Limb (tissue), 2 donors: ENCODE results near the gene CTIF.

Source experiments
- DNase-seq, 2 donors: peaks; one replicate each; pipeline ENCODE4 v3.0.0-alpha.2; 2016; ENCODE audit errors: extremely low spot score in 2 of 2

CTIF gene

GRCh38 chr18:48772457-48772856 lies 233.6 kb downstream of the CTIF start:
- no peak for DNase-seq

GRCh38 chr18:48773821-48774220 lies 235.0 kb downstream of the CTIF start:
- no peak for DNase-seq

- DNase-seq, result no peak
Measured at GRCh38 chr18:48774941-48775340, 236.1 kb downstream of the CTIF start.

- no peak for DNase-seq
Measured at GRCh38 chr18:48775372-48776155, 236.7 kb downstream of the CTIF start.

- no peak for DNase-seq
Measured at GRCh38 chr18:48776156-48776555, 237.3 kb downstream of the CTIF start.

- DNase-seq, result no peak
Measured at GRCh38 chr18:48776641-48777025, 237.8 kb downstream of the CTIF start.

GRCh38 chr18:48777026-48777743 lies 238.4 kb downstream of the CTIF start:
- peak; percentile 58 to 78 for DNase-seq

- DNase-seq, result no peak
Measured at GRCh38 chr18:48777744-48778116, 238.9 kb downstream of the CTIF start.

GRCh38 chr18:48778344-48779011 lies 239.6 kb downstream of the CTIF start:
- no peak for DNase-seq

- DNase-seq, result no peak
Measured at GRCh38 chr18:48779462-48779861, 240.6 kb downstream of the CTIF start.

GRCh38 chr18:48780201-48780912 lies 241.5 kb downstream of the CTIF start:
- DNase-seq, result peak in 1 of 2 donors; percentile 12

- no peak for DNase-seq
Measured at GRCh38 chr18:48780913-48781162, 242.0 kb downstream of the CTIF start.

- DNase-seq, result peak; percentile 48 to 80
Measured at GRCh38 chr18:48781163-48781987, 242.5 kb downstream of the CTIF start.

- DNase-seq, result no peak
Measured at GRCh38 chr18:48781988-48782363, 243.1 kb downstream of the CTIF start.

- peak in 1 of 2 donors; percentile 48 for DNase-seq
Measured at GRCh38 chr18:48782381-48782861, 243.6 kb downstream of the CTIF start.

- no peak for DNase-seq
Measured at GRCh38 chr18:48783616-48784520, 245.0 kb downstream of the CTIF start.

- no peak for DNase-seq
Measured at GRCh38 chr18:48784656-48785055, 245.8 kb downstream of the CTIF start.

GRCh38 chr18:48785091-48785614 lies 246.3 kb downstream of the CTIF start:
- no peak for DNase-seq

- DNase-seq, result no peak
Measured at GRCh38 chr18:48785736-48786454, 247.1 kb downstream of the CTIF start.
